ENCODE data around the gene MYBPHL.

DNA sequence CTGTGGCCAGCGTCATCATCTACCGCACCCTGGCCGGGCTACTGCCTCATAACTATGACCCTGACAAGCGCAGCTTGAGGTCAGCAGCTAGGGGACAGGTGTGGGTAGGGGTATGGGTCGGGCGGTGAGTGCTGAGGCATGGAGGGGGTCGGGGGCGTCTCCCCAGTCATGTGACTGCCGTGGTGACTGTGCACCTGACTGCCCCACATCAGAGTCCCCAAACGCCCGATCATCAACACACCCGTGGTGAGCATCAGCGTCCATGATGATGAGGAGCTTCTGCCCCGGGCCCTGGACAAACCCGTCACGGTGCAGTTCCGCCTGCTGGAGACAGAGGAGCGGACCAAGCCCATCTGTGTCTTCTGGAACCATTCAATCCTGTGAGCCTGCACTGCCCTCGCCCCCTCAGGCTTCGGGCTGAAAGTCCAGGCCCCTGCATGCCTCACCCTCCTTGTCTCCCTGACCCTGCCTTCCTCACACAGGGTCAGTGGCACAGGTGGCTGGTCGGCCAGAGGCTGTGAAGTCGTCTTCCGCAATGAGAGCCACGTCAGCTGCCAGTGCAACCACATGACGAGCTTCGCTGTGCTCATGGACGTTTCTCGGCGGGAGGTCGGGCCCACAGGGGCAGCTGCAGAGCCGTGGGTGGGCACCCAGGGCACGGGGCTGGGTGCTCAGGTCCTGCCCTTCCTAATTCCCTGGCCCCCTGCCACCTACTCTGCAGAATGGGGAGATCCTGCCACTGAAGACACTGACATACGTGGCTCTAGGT, 37.4 kb downstream of the MYBPHL start:
- TF ChIP-seq, protein P1, sequence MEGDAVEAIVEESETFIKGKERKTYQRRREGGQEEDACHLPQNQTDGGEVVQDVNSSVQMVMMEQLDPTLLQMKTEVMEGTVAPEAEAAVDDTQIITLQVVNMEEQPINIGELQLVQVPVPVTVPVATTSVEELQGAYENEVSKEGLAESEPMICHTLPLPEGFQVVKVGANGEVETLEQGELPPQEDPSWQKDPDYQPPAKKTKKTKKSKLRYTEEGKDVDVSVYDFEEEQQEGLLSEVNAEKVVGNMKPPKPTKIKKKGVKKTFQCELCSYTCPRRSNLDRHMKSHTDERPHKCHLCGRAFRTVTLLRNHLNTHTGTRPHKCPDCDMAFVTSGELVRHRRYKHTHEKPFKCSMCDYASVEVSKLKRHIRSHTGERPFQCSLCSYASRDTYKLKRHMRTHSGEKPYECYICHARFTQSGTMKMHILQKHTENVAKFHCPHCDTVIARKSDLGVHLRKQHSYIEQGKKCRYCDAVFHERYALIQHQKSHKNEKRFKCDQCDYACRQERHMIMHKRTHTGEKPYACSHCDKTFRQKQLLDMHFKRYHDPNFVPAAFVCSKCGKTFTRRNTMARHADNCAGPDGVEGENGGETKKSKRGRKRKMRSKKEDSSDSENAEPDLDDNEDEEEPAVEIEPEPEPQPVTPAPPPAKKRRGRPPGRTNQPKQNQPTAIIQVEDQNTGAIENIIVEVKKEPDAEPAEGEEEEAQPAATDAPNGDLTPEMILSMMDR (IDR thresholded peaks at IDR 0.05): no peak
- TF ChIP-seq POLR2A (IDR thresholded peaks at IDR 0.05): no peak
- TF ChIP-seq POLR2AphosphoS5 (IDR thresholded peaks at IDR 0.05): no peak
- TF ChIP-seq EP300 (IDR thresholded peaks at IDR 0.05): no peak
